GM19240 (cell line): ENCODE data around the gene SMARCC1.
"Not testable (repeated sequence)": the region's sequence is repeated elsewhere in the genome, so short reads cannot be mapped to it uniquely, and the experiment has no call there.

Experiments
- DNase-seq: peaks from one replicate; pipeline ENCODE4 v3.0.0; 2011; ENCODE audit warnings: low spot score; ENCODE audit not compliant: insufficient read length

SMARCC1 gene

GRCh38 chr3:47781685-47782445 lies at the start of gene SMARCC1:
SMARCC1 (minus strand) TSS chr3:47781893; CDS start chr3:47781797, 96 bp downstream.
- peak; percentile 89 for DNase-seq

DNA sequence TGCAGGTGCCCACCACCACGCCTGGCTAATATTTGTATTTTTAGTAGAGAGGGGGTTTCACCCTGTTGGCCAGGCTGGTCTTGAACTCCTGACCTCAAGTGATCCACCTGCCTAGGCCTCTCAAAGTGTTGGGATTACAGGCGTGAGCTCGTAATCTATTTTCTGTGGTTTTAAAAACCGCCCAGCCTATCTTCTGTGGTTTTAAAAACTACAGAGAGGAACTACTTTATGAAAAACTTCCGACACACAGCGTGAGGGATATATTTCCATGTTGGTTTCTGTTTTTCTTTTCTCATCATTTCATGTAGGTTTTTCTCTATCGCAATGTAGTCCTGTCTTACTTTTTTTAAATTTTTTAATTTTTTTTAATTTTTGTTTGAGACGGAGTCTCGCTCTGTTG lies 47.8 kb upstream of the SMARCC1 start:
- not testable (repeated sequence) for DNase-seq

DNA sequence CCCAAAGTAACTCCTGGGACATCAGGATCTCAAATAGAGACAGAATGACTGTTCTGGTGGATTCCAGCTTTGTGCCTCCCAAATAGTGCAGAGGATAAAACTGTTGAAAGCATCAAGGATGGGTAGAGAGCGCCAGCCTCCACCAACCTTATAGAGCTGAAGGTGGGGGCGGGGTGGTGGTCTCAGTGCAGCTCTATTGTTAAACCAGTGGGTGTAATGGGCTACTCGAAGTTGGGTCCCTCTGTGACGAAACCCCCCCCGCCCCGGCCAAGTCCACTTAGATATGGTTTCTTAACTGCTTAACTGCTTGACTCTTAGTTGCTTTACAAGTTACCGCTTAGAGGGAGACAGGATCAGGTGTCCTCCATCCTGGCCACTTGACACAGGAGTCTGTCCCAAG lies 43.9 kb upstream of the SMARCC1 start:
- no peak for DNase-seq

- DNase-seq, result peak; percentile 93
Observed at GRCh38 chr3:47824541-47825473, 43.1 kb upstream of the SMARCC1 start.

DNA sequence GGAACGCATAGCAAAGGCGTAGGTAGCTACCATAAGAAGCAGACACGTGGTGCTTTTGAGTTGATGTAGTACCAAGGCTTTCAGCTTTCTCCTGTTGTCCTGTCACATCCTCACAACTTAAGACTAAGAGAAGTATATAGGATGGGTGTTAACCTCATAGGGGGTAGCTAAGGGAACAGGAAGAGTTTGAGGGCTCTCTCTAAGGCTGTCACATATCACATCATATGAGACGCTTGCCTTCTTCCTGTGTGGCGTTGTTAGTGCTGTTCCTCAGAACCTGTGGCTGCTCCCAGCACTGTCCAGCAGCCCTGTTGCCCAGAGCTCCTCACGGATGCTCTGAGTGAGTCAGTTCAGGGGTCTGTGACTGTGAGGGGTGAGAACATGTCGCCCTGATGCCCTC lies 35.9 kb upstream of the SMARCC1 start:
- no peak for DNase-seq

DNA sequence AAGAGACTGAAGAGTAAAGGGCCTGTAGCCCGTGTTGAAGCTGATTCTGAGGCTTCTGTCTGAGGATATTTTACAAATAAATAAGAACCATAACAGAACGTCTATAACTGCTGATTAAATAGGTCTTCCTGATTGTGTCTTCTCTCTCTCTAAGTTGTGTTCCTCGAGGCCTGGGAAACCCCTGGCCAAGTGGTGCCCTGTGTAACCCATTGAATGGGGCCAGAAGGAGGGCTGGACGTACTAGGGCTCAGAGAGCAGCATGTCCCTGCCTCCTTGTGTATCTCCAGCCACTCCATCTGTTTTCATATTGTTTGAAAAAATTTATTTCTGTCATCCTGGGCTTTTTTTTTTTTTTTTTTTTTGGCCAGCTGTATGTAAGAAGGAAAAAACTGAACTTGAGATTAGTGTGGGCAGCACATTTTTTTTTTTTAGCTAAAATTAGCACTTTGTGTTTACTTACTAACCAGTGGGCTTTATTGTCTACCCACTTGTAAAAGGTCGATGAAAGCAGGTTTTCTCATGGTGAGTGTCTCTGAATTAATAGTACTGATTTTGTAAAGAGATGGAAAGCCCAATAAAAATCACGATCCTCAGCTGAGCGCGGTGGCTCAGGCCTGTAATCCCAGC lies 32.0 kb upstream of the SMARCC1 start:
- DNase-seq, result no peak

GRCh38 chr3:47804577-47804976 lies 22.9 kb upstream of the SMARCC1 start:
- no peak for DNase-seq

- DNase-seq, result no peak
Observed at GRCh38 chr3:47803480-47804025, 21.9 kb upstream of the SMARCC1 start.

DNA sequence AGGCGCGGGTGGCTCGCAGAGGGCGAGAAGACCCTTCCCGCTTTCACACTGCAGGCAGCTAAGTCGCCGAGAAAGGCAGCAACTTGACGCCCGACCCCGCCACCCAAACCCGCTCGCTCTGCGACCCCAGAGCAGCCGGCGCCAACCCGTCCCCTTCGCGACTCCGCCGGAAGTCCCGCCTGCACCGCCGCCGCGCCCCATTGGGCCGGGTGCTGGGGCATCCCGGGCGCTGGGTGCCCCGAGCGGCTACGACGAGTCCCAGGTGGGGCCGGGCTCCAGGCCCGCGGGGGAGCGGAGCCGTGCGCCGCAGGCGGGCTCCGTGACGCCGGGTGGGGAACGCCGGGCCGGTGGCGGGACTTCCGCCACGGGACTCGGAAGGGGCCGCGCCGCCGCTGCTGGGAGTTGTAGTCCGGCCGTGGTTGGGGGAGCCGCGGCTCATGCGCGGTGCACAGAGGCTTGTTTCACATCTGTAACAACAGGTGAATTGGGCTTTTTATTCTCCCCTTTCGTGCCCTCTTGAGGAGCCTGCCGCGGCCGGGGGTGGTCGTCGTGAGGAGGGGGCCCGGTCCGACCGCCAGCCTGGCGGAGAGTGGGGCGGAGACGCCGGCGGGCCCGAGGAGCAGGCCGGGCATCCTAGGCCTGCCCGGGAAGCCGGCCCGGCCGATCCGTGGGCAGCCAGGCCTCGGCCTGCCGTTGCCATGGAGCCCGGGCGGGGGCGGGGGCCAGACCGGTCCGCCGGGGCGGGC lies 21.2 kb upstream of the SMARCC1 start, which contains the start of gene DHX30:
TSS of gene DHX30 (plus strand) at position 405 of the 746 bp plus-strand sequence. CDS start 7,546 bp downstream, outside the sequence.
- peak; percentile 88 for DNase-seq

DNA sequence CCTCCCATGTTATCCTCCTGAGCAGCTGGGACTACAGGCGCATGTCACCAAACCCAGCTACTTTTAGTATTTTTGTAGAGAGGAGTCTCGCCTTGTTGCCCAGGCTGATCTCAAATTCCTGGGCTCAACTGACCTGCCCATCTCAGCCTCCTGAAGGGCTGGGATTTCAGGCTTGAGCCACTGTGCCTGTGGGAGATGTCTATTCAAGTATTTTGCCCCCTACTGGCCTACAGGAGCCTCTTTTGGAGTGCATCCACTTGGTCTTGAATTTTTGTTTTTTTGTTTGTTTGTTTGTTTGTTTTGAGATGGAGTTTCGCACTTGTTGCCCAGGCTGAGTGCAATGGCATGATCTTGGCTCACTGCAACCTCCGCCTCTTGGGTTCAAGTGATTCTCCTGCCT lies 18.0 kb upstream of the SMARCC1 start:
- no peak for DNase-seq

DNA sequence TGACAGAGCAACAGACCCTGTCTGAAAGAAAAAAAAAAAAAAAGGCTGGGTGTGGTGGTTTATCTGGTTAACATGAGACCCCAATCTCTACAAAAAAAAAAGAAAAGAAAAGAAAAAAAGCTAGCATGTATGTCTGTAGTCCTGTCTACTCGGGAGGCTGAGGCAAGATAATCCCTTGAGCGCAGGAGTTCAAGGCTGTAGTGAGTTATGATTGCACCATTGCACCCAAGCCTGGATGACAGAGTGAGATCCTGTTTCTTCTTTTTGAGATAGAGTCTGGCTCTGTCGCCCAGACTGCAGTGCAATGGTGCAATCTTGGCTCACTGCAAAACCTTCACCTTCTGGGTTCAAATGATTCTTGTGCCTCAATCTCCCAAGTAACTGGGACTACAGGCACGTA lies 12.9 kb upstream of the SMARCC1 start:
- no peak for DNase-seq

GRCh38 chr3:47792699-47793098 lies 11.0 kb upstream of the SMARCC1 start:
- no peak for DNase-seq

DNA sequence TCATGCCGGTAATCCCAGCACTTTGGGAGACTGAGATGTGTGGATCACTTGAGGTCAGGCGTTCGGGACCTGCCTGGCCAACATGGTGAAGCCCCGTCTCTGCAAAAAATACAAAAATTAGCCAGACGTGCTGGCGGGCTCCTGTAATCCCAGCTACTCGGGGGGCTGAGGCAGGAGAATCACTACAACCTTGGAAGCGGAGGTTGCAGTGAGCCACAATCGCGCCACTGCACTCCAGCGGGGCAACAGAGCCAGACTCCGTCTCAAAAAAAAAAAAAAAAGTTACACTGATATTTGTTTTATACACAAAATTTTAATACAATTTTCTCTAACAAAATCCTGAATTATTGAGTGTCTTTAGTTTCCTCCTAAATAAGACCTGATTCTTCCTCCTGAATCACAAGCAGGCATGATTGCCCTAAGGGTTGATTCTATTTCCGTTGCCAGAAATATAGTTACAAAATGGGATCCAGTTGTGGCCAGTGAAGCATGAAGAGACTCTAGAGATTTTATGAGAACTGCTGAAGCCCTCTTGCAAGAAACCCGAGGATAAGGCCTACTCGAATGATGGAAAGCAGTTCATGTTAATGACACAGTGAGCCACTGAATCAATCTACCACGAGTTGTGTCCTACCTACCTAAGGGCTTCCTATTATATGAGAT lies 9.6 kb upstream of the SMARCC1 start:
- DNase-seq, result no peak

- no peak for DNase-seq
Observed at GRCh38 chr3:47783673-47784072, 2.0 kb upstream of the SMARCC1 start.

GRCh38 chr3:47782446-47783308 lies 984 bp upstream of the SMARCC1 start:
- no peak for DNase-seq

- DNase-seq, result no peak
Observed at GRCh38 chr3:47780741-47781684, 680 bp downstream of the SMARCC1 start.

GRCh38 chr3:47778746-47779145 lies 2.9 kb downstream of the SMARCC1 start:
- DNase-seq, result no peak

- DNase-seq, result no peak
Observed at GRCh38 chr3:47772788-47773187, 8.9 kb downstream of the SMARCC1 start.
